LNCaP clone FGC (cell line): ENCODE data around the gene NEK8.

Source experiments
- DNase-seq: peaks from one replicate; pipeline ENCODE4 v3.0.0-alpha.2; 2011; ENCODE audit warnings: low read depth
- H3K4me3 ChIP-seq: 2 replicates; pipeline ENCODE4 v1.5.1; 2011; ENCODE audit warnings: mild to moderate bottlenecking, low read depth, low read length, control low read depth
- CTCF ChIP-seq: IDR thresholded peaks from 2 replicates; pipeline ENCODE4 v1.5.1; 2012; ENCODE audit warnings: mild to moderate bottlenecking; ENCODE audit not compliant: control insufficient read depth, insufficient read depth; ENCODE audit errors: extremely low read depth

The NEK8 gene

GRCh38 chr17:28737316-28737715 is 8.7 kb downstream of the NEK8 start:
- no peak for TF ChIP-seq CTCF
- H3K4me3 ChIP-seq, result no peak overlapping the region
- no peak for DNase-seq

GRCh38 chr17:28737770-28738679 is 9.4 kb downstream of the NEK8 start:
- H3K4me3 ChIP-seq, result no peak overlapping the region
- DNase-seq, result no peak

GRCh38 chr17:28738680-28739384 is 10.2 kb downstream of the NEK8 start:
- no peak for TF ChIP-seq CTCF
- no peak overlapping the region for H3K4me3 ChIP-seq
- no peak for DNase-seq

More at GRCh38 chr17:28737770-28738679, 9.4 kb downstream of the NEK8 start:
- no peak for TF ChIP-seq CTCF

- no peak overlapping the region for H3K4me3 ChIP-seq
- no peak for TF ChIP-seq CTCF
- DNase-seq, result no peak
Measured at GRCh38 chr17:28740406-28741357, 12.1 kb downstream of the NEK8 start.

- no peak for TF ChIP-seq CTCF
- DNase-seq, result no peak
- no peak overlapping the region for H3K4me3 ChIP-seq
Measured at GRCh38 chr17:28741358-28742349, 13.1 kb downstream of the NEK8 start.
